GM18858 (cell line): Measurements from ENCODE around the gene NWD2.

Source experiments
- ATAC-seq: cut with Tn5 transposase; IDR thresholded peaks from one replicate; pipeline ENCODE4 v1.9.1; 2021; ENCODE audit not compliant: unreplicated experiment

The NWD2 gene

DNA sequence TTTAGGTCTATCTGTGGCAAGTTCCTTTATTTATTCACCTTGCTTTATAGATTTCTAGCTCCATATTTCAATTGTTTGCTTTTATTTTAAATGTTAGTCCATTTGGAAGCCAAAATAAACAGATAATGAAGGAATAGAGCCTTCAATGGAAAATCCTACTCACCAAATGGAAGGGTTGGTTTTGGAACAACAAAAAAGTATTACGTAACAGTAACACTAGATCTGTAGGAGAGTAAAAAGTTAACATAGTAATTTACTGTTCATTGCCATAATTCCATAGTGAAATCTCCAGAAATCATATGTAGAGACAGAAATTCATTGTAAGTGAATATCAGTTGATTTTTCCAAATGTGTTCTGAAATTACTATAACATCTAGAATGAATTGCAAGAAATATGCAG lies 34.6 kb downstream of the NWD2 start:
- ATAC-seq, result no peak

DNA sequence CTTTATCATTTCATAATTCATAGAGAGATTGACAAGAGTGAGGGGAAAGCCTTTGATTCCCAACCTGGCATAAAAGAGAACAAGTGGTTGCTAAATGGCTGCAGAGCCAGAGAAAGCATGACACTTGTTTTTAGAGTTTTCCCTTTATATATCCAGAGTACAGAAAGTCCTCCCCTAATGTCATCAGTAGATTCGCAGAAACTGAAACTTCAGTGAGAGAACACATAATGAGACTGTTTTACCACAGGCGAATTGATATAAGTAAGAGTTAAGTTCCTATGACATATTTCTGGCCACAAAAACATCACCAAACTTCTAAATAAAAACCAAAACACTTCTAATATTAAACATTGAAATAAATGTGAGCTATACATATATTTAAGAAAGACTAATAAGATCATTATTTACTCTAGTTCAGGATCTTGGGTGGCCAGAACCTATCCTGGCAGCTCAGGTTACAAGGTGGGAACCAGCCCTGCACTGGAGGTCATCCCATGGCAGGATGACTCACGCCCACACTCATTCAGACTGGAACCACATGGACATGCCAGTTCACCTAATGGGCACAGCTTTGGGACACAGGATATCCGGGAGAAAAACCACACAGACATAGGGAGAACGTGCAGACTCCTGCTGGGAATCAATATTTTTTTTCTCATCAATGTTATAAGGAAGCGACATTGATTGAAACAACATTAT lies 35.5 kb downstream of the NWD2 start:
- no peak for ATAC-seq

DNA sequence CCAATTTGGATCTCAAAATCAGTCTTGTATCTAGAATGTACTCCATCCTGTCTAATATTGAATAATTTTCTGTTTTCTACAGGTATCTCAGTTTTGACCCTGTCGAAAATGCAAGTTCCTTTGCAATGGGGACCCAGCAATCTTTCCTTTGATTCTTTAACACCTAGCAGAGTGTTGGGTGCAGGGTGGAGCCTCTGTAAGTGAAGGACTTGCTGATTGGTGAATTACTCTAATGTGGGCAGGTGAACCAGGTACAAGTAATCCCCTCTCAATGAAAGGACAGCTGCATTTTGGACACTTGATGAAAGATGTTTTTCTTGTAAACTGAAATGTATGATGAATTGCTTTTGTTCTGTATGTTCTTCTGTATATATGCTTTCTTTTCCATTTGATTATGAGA lies 54.9 kb downstream of the NWD2 start:
- no peak for ATAC-seq

GRCh38 chr4:37304612-37305011 lies 60.1 kb downstream of the NWD2 start:
- no peak for ATAC-seq

GRCh38 chr4:37305984-37306383 lies 61.4 kb downstream of the NWD2 start:
- no peak for ATAC-seq

DNA sequence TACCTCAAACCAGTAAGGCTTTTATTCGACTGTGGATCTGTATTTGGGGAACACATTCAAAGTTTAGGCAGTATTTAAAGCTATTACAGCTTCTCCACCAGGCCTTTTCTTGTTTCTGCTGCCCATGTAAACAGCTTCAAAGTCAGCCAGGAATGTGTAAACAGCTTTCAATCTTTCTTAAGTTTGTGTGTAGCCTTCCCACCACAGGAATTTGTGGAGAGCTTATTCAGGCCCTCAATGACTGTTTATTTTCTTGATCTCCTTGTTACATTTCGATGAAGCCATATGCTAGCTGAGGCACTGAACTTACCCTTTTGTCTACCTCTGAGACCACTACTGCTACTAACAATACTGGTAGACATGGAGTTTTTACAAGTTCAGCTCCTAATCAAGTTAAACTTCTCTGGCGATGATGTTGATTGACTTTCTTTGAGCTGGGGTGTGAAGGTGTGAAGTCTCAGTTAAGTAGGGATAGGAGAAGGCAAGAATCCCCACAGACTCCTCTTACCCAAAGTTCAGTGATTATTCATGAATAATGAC lies 72.6 kb downstream of the NWD2 start:
- ATAC-seq, result no peak

DNA sequence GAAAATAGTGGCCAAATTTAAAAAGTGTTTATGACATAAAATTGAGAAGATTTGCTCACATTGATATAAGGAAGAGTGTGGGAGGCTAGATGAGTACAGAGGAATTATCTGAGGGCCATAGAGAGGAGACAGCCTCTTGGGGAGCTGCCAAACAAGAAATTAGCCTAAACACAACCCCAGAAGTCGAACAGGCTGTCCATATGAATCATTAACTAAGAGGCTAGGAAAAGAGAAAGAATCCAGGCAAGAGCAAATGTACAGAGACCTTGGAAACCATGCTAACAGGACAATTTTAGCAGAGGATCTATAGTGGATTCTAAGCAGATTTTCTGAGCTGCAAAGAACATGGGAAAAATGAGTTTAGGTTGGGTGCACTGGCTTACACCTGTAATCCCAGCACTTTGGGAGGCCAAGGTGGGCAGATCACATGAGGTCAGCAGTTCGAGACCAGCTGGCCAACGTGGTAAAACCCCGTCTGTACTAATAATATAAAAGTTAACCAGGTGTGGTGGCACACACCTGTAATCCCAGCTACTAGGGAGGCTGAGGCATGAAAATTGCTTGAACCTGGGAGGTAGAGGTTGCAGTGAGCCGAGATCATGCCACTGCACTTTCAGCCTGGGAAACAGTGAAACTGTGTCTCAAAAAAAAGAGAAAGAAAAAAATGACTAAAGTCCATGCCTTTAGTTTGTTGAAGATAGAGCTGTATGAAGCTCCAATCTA lies 76.1 kb downstream of the NWD2 start:
- ATAC-seq, result no peak

DNA sequence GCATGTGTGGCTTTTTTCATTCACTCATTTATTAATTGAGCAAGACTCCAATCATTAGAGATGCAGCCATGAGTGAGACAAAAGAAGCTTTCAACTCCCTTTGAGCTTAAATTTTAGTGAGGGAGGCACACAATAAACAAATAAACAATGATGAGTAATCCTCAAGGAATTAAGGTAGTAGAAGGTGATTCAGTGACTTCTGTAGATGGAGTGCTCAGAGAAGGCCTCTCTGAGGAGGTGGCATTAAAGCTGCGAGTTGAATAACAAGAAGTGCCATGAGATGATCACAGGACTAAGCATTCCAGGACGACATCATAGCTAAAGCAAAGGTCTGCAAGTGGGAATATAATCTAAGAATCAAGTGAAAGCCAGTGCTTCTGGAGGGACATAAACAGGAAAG lies 77.6 kb downstream of the NWD2 start:
- no peak for ATAC-seq

DNA sequence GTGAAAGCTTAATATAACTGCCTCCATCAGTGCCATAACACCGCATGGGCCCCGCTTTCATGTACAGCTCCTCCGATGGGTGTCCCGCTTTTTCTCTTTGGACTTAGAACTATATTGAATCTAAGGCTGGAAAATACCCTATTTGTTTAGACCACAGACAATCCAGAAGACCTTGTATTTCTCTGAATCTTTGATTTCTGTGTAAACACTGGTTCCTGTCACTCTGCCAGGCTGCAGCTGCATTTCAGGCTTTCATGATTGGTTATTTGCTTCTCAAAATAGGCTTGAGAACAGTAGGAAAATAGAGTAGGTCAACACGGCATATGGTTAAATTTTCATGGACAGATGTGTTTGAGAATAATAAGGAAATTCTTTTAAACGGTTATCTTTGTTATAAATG lies 80.0 kb downstream of the NWD2 start:
- ATAC-seq, result no peak

GRCh38 chr4:37326852-37327251 lies 82.3 kb downstream of the NWD2 start:
- no peak for ATAC-seq

DNA sequence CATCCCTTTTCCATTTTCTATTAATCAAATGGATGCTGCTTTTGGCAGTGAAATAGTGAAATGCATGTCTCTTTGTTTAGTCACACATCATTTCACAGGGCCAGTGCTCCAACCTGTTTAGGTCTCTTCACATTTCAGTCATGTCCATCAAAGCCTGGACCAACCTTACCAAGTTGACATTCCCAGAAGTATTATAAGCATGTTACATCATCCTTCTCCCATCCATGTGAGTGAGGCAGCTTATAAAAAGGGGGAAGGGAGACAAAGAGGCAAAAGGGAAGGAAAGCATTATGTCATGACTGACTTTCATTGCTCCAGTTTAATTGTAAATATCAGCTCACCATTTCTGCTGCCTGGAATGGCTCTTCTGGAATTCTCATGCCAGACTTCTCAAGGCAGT lies 94.4 kb downstream of the NWD2 start:
- ATAC-seq, result no peak

- ATAC-seq, result no peak
Observed at GRCh38 chr4:37358748-37359147, 114.2 kb downstream of the NWD2 start.

DNA sequence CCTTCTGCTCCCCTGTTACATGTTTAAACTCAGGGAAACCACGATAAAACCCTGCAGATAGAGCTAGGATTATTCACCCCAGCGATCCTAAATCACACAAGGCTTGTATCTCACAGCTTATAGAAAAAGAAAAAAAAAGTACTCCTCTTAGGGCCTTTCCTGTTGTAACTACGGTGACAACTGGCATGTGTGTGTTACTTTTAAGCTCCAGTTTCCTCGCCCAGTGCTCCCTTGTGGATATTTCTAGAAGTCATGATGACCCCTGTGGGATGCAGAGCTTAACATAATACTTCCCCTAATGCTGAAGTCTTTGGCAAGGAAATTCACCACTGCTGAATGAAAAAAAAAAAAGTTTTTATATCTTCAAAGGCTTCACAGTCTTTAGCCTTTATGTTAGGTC lies 114.7 kb downstream of the NWD2 start:
- no peak for ATAC-seq

DNA sequence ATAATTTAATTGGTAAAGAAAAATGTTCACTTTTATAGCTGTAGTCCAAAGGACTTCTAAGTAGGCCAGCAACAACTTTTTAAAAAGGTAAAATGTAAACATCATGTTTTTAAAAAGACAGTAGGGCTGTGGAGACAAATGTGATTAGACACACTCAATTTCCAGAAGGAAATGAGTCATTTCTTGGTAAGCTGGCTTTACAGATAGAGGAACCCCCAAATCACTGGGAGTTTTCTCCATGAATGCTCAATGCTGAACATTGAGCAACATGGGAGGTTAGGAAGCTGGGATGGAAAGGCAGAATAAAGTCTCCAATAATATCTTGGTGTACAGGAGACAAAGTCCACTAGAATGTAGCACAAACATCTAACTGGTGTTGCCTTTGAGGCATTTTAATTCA lies 121.3 kb downstream of the NWD2 start:
- ATAC-seq, result no peak

DNA sequence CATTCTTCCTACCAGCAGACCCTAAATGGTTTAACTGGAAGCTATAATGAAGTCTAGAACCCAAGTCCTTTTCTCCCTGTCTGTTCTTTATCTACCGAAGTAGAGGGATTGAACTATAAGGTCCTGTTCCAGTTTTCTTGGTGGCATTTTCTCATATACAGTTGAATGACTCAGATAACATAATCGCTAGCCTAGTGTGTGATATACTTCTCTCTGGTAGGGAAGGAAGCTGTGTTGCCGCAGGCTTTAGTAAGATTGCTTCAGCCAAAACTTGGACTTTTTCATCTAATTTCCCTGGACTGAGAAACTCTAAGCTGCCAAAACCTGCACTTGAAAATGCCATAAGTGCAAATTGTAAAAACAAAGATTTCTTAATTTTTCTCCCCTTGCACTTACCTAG lies 123.4 kb downstream of the NWD2 start:
- no peak for ATAC-seq

GRCh38 chr4:37370052-37370451 lies 125.5 kb downstream of the NWD2 start:
- no peak for ATAC-seq

DNA sequence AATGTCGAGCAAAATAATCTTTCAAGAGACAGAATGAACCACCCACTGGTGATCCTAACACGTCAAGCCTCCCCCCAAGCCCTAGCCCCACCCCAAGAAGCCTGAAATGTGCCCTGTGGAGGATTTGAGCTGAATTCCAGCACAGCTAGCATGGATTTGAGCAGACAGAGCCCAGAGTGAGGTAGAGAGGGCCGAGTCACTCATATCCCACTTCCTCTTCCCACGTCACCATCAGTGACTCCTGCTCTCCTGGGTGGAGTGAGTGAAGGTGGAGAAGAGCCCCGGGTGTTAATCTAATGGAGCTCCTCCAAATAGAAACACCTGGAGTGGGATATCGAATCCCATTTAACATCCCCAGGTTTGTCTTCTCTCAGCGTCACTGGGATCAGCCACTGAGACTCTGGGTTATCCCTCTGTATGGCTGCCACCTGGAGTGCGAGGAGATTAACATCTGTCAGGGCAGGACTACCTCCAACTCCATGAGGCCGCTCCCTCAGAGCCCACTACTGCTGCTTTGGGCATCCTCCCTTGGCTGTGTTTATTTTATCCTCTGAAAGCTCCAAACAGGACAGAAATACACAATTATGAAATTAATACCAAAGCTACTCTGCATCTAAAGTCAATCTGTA lies 136.6 kb downstream of the NWD2 start:
- no peak for ATAC-seq

GRCh38 chr4:37383579-37384229 lies 139.2 kb downstream of the NWD2 start:
- ATAC-seq, result peak; percentile 68

DNA sequence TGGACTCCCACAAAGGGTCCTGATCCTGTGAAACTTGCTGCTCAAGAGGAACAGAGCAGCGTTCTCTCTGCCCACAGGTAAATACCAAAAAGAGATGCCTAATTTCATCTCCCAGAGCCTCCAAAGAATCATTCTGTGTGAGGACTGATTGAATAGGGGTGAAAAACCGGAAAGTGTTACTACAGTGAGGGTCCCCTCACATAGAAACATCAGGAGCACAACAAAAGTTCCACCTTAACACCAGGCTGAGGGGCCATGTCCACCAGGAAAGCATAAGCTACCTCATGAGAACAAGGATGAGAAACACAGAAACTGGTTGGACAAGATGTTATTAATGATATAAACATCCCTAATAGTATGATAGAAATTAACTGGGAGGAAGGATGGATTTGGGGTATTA lies 140.9 kb downstream of the NWD2 start:
- no peak for ATAC-seq

GRCh38 chr4:37388681-37389365 lies 144.3 kb downstream of the NWD2 start:
- ATAC-seq, result no peak

DNA sequence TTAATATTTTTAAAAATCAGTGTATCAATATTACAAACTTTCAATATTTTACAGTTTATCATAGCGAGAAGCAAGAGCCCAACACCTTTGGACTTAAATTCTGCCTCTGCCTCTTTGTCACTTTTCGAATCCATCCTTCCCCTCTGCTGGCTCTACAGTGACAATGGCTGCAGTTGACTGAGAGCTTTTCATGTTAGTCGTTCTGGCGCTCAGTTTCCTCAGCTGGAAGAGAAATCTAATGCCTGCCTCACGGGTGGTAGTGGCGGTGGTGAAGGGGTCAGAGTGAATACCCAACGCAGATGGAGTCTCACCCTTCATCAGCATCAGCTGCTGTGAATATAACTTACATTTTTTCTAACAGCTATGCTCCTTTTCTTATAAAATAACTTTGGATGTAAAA lies 144.8 kb downstream of the NWD2 start:
- ATAC-seq, result no peak
